Mesenchymal stem cell (in vitro differentiated cells and primary cell): ENCODE results near the gene ARHGAP15.

ENCODE experiments used
- DNase-seq: peaks from one replicate; pipeline ENCODE4 v3.0.0-alpha.2; 2013
- H2AFZ ChIP-seq: one replicate; pipeline ENCODE4 v1.6.1; 2013; ENCODE audit warnings: low read depth, mild to moderate bottlenecking, control low read depth, inconsistent platforms, low read length, moderate library complexity
- H2AK5ac ChIP-seq: 2 replicates; pipeline ENCODE4 v1.6.1; 2013; ENCODE audit warnings: low read length, moderate library complexity, mild to moderate bottlenecking, inconsistent platforms; ENCODE audit not compliant: severe bottlenecking
- H2BK120ac ChIP-seq: one replicate; pipeline ENCODE4 v1.6.1; 2013; ENCODE audit warnings: low read depth, mild to moderate bottlenecking, inconsistent platforms, low read length, moderate library complexity
- H2BK12ac ChIP-seq, 2 experiments: one replicate each; pipeline ENCODE4 v1.6.1; 2013; ENCODE audit warnings: inconsistent platforms in 2 of 2, low read length in 2 of 2, mild to moderate bottlenecking in 2 of 2, moderate library complexity in 2 of 2, control low read depth in 1 of 2
- H2BK15ac ChIP-seq: one replicate; pipeline ENCODE4 v1.6.1; 2013; ENCODE audit warnings: mild to moderate bottlenecking, low read depth, inconsistent platforms; ENCODE audit not compliant: poor library complexity, severe bottlenecking
- H2BK5ac ChIP-seq: 2 replicates; pipeline ENCODE4 v1.6.1; 2013; ENCODE audit warnings: low read depth, mild to moderate bottlenecking, low read length, control low read depth, inconsistent platforms; ENCODE audit not compliant: poor library complexity, severe bottlenecking
- H3K14ac ChIP-seq, 2 experiments: one replicate each; pipeline ENCODE4 v1.6.1; 2013; ENCODE audit warnings: inconsistent platforms in 2 of 2, low read length in 2 of 2, control low read depth in 1 of 2, mild to moderate bottlenecking in 1 of 2, moderate library complexity in 1 of 2
- H3K18ac ChIP-seq, 2 experiments: one replicate each; pipeline ENCODE4 v1.6.1; 2013; ENCODE audit warnings: inconsistent platforms in 2 of 2, low read length in 2 of 2, control low read depth in 1 of 2, low read depth in 1 of 2, mild to moderate bottlenecking in 1 of 2
- H3K23ac ChIP-seq, 2 experiments: one replicate each; pipeline ENCODE4 v1.6.1; 2013; ENCODE audit warnings: inconsistent platforms in 2 of 2, low read length in 2 of 2, mild to moderate bottlenecking in 2 of 2, moderate library complexity in 2 of 2, control low read depth in 1 of 2
- H3K27ac ChIP-seq: 2 replicates; pipeline ENCODE4 v1.5.1; 2013; ENCODE audit warnings: mild to moderate bottlenecking, moderate library complexity, low read length, control low read depth, inconsistent platforms; ENCODE audit not compliant: poor library complexity, severe bottlenecking
- H3K27me3 ChIP-seq, 2 experiments: 2 replicates each; pipeline versions ENCODE4 v1.6.1 to v1.7.0; 2013; ENCODE audit warnings: low read length in 2 of 2, mild to moderate bottlenecking in 2 of 2, moderate library complexity in 2 of 2, control low read depth in 1 of 2, inconsistent platforms in 1 of 2; ENCODE audit not compliant: control insufficient read depth in 1 of 2, insufficient read depth in 1 of 2
- H3K36me3 ChIP-seq, 2 experiments: 2 replicates each; pipeline versions ENCODE4 v1.6.1 to v1.7.0; 2013; ENCODE audit warnings: low read length in 2 of 2, control low read depth in 1 of 2, inconsistent platforms in 1 of 2, low read depth in 1 of 2, mild to moderate bottlenecking in 1 of 2; ENCODE audit not compliant: insufficient read depth in 2 of 2, control insufficient read depth in 1 of 2
- H3K4ac ChIP-seq, 2 experiments: one replicate each; pipeline ENCODE4 v1.6.1; 2013; ENCODE audit warnings: inconsistent platforms in 2 of 2, low read length in 2 of 2, mild to moderate bottlenecking in 2 of 2, moderate library complexity in 2 of 2, control low read depth in 1 of 2, low read depth in 1 of 2
- H3K4me1 ChIP-seq: 2 replicates; pipeline ENCODE4 v1.6.1; 2013; ENCODE audit warnings: low read depth, low read length, control low read depth; ENCODE audit not compliant: control insufficient read depth, insufficient read depth
- H3K4me2 ChIP-seq: 2 replicates; pipeline ENCODE4 v1.6.1; 2013; ENCODE audit warnings: low read length, mild to moderate bottlenecking, inconsistent platforms; ENCODE audit not compliant: poor library complexity, severe bottlenecking
- H3K4me3 ChIP-seq, 2 experiments: 2 replicates each; pipeline versions ENCODE4 v1.5.1 to v1.7.0; 2013; ENCODE audit warnings: low read length in 2 of 2, mild to moderate bottlenecking in 2 of 2, control low read depth in 1 of 2, low read depth in 1 of 2; ENCODE audit not compliant: insufficient read depth in 1 of 2
- H3K79me1 ChIP-seq: replicated peaks from 2 replicates; pipeline ENCODE4 v1.6.1; 2013; ENCODE audit warnings: mild to moderate bottlenecking, control low read depth, low read length, inconsistent platforms; ENCODE audit not compliant: poor library complexity, severe bottlenecking
- H3K9ac ChIP-seq: 2 replicates; pipeline ENCODE4 v1.7.0; 2013; ENCODE audit warnings: mild to moderate bottlenecking, low read length, moderate library complexity
- H3K9me3 ChIP-seq: 2 replicates; pipeline ENCODE4 v1.7.0; 2013; ENCODE audit warnings: mild to moderate bottlenecking, low read length; ENCODE audit not compliant: control insufficient read depth
- H4K8ac ChIP-seq: one replicate; pipeline ENCODE4 v1.6.1; 2013; ENCODE audit warnings: inconsistent platforms, mild to moderate bottlenecking, low read length, moderate library complexity
- H4K91ac ChIP-seq: one replicate; pipeline ENCODE4 v1.6.1; 2013; ENCODE audit warnings: mild to moderate bottlenecking, low read length, inconsistent platforms
- WGBS: methylation state at CpG from one replicate; pipeline ENCODE4 v1.1.7; 2013; ENCODE audit warnings: mixed read lengths; 5-methylcytosine and 5-hydroxymethylcytosine counted together

ARHGAP15 gene

GRCh38 chr2:143123911-143124310 is 5.3 kb upstream of the ARHGAP15 start:
- Histone ChIP-seq H3K4ac (no peak overlapping the region), H3K18ac (peak overlapping the region in 1 of 2 experiments; percentile 8), H3K14ac (peak overlapping the region in 1 of 2 experiments; percentile 48), H2BK120ac (no peak overlapping the region), H2BK15ac (no peak overlapping the region), H2AK5ac (no peak overlapping the region), H3K23ac (no peak overlapping the region), H3K79me1 (no peaks in the 10 kb centered on the region), H3K4me1 (peaks cover 3% of the 10 kb centered on the region), H3K9ac (no peak overlapping the region), H2AFZ (no peak overlapping the region), H3K27ac (no peak overlapping the region), H3K36me3 (no peaks in the 10 kb centered on the region), H3K4me2 (no peak overlapping the region), H3K4me3 (no peak overlapping the region), H3K9me3 (no peaks in the 10 kb centered on the region), H4K91ac (no peak overlapping the region), H4K8ac (no peak overlapping the region), H2BK12ac (no peak overlapping the region), H3K27me3 (peaks cover 0 to 5% of the 10 kb centered on the region in 2 experiments), H2BK5ac (no peak overlapping the region)
- 65% methylated on average over 4 of the region's 4 CpGs for WGBS
- no peak for DNase-seq

GRCh38 chr2:143124445-143124844 is 4.8 kb upstream of the ARHGAP15 start:
- Histone ChIP-seq H3K27ac (no peak overlapping the region), H2BK5ac (no peak overlapping the region), H3K79me1 (no peaks in the 10 kb centered on the region), H3K9ac (no peak overlapping the region), H3K36me3 (no peaks in the 10 kb centered on the region), H4K91ac (no peak overlapping the region), H3K4me3 (no peak overlapping the region), H3K23ac (no peak overlapping the region), H3K4me2 (no peak overlapping the region), H2AFZ (no peak overlapping the region), H3K14ac (no peak overlapping the region), H3K4ac (no peak overlapping the region), H4K8ac (no peak overlapping the region), H3K27me3 (peaks cover 0 to 5% of the 10 kb centered on the region in 2 experiments), H3K9me3 (no peaks in the 10 kb centered on the region), H2AK5ac (no peak overlapping the region), H2BK15ac (no peak overlapping the region), H3K18ac (no peak overlapping the region), H2BK120ac (no peak overlapping the region), H2BK12ac (no peak overlapping the region), H3K4me1 (peaks cover 3% of the 10 kb centered on the region)
- 100% methylated on average over 1 of the region's 2 CpGs for WGBS
- DNase-seq, result no peak

- Histone ChIP-seq H4K91ac (no peak overlapping the region), H3K23ac (no peak overlapping the region), H3K9ac (no peak overlapping the region), H2BK120ac (no peak overlapping the region), H3K4me2 (no peak overlapping the region), H3K79me1 (no peaks in the 10 kb centered on the region), H3K27ac (no peak overlapping the region), H4K8ac (no peak overlapping the region), H3K18ac (no peak overlapping the region), H2BK15ac (no peak overlapping the region), H2AK5ac (no peak overlapping the region), H3K14ac (no peak overlapping the region), H3K4ac (no peak overlapping the region), H3K9me3 (no peaks in the 10 kb centered on the region), H3K27me3 (peaks cover 0 to 5% of the 10 kb centered on the region in 2 experiments), H2AFZ (no peak overlapping the region), H2BK5ac (no peak overlapping the region), H3K4me1 (peaks cover 3% of the 10 kb centered on the region), H2BK12ac (no peak overlapping the region), H3K36me3 (no peaks in the 10 kb centered on the region), H3K4me3 (no peak overlapping the region)
- WGBS, result no CpG with 5 or more reads among the region's 2 CpGs
- DNase-seq, result peak; percentile 30
Observed at GRCh38 chr2:143125717-143126116, 3.5 kb upstream of the ARHGAP15 start.

- WGBS, result 83% methylated on average over 2 of the region's 2 CpGs
- Histone ChIP-seq H3K23ac (no peak overlapping the region), H3K4me1 (peaks cover 5% of the 10 kb centered on the region), H3K79me1 (no peaks in the 10 kb centered on the region), H3K36me3 (no peaks in the 10 kb centered on the region), H2BK120ac (no peak overlapping the region), H4K8ac (no peak overlapping the region), H2BK5ac (no peak overlapping the region), H2AK5ac (no peak overlapping the region), H3K18ac (no peak overlapping the region), H3K27me3 (no peaks in the 10 kb centered on the region), H3K4ac (no peak overlapping the region), H3K4me2 (no peak overlapping the region), H3K9ac (no peak overlapping the region), H2BK15ac (no peak overlapping the region), H3K14ac (no peak overlapping the region), H2AFZ (peak overlapping the region; percentile 30), H4K91ac (no peak overlapping the region), H3K9me3 (no peaks in the 10 kb centered on the region), H2BK12ac (no peak overlapping the region), H3K4me3 (no peak overlapping the region), H3K27ac (no peak overlapping the region)
- DNase-seq, result no peak
Observed at GRCh38 chr2:143132355-143132754, 3.1 kb downstream of the ARHGAP15 start.
